Mucosa of descending colon (tissue), 3 donors: ENCODE results near the gene QSOX1. TPM values are rescaled to one million over a fixed set of nuclear protein-coding genes. Genes with fewer than 3 reads are reported as not detected.

ENCODE experiments used
- ATAC-seq: fragments of 200-7000 bp; cut with Tn5 transposase; one replicate; pipeline ENCODE4 v1.9.1; 2020; ENCODE audit warnings: mild to moderate bottlenecking, moderate library complexity
- DNase-seq, 3 donors: peaks; one replicate each; pipeline ENCODE4 v3.0.0-alpha.2; 2020
- H3K36me3 ChIP-seq: fragments of 200-600 bp; one replicate; pipeline ENCODE4 v1.8.0; 2021; ENCODE audit warnings: low read depth, mild to moderate bottlenecking
- H3K4me1 ChIP-seq: fragments of 200-600 bp; one replicate; pipeline ENCODE4 v1.8.0; 2021; ENCODE audit warnings: low read depth, mild to moderate bottlenecking
- H3K4me3 ChIP-seq: fragments of 200-600 bp; one replicate; pipeline ENCODE4 v1.8.0; 2021; ENCODE audit warnings: mild to moderate bottlenecking
- H3K9me3 ChIP-seq: fragments of 200-600 bp; one replicate; pipeline ENCODE4 v1.8.0; 2021; ENCODE audit warnings: mild to moderate bottlenecking
- CTCF ChIP-seq: fragments of 200-600 bp; IDR thresholded peaks from one replicate; pipeline ENCODE4 v1.8.0; 2022; ENCODE audit warnings: antibody characterized with exemption, mild to moderate bottlenecking
- intact Hi-C, 2 donors: fragments of 100-400 bp; cut with DNase I in 1 of 2; cut with micrococcal nuclease in 1 of 2; formaldehyde crosslinking; loops; one replicate each; pipeline versions ENCODE4 v1.11.0 to v1.11.1; 2022; cut with DNase I, micrococcal nuclease
- total RNA-seq, 3 donors: library from RNA; stranded (reverse); fragmentation: NEBNext Ultra II Directional in 2 of 3; extraction: Animal tissue kit (Norgen Biotek cat#: 25700) in 2 of 3; gene quantifications; one replicate each; pipeline versions ENCODE4 v1.2.1 to v1.2.4, GENCODE V29; 2021 to 2023
- donor health status: DM: no; HTN: no; CAD: no; lungs with moderate emphysema.
- donor health status: DM: no; HTN: no; CAD: no.
- donor health status: DM: no; HTN: yes; CAD: no.

Gene QSOX1
- total RNA-seq, 3 donors from 2014 or later: 96.4 to 260 (median 185) TPM

GRCh38 chr1:180117764-180118116 is 36.9 kb upstream of the QSOX1 start:
- DNase-seq (no peak), ATAC-seq (no peak)
- Histone ChIP-seq H3K4me3 (no peak overlapping the region), H3K4me1 (no peaks in the 10 kb centered on the region), H3K9me3 (no peaks in the 10 kb centered on the region), H3K36me3 (no peaks in the 10 kb centered on the region)
- TF ChIP-seq CTCF: no peak
- intact Hi-C loops: no loop called here

GRCh38 chr1:180119837-180120236 is 34.8 kb upstream of the QSOX1 start:
- ATAC-seq (no peak), DNase-seq (no peak)
- intact Hi-C loops: no loop called here

GRCh38 chr1:180123463-180123936 is 31.2 kb upstream of the QSOX1 start:
- Histone ChIP-seq H3K9me3 (no peaks in the 10 kb centered on the region), H3K4me3 (no peak overlapping the region), H3K4me1 (no peaks in the 10 kb centered on the region), H3K36me3 (no peaks in the 10 kb centered on the region)
- no peak for TF ChIP-seq CTCF
- intact Hi-C loops: no loop called here
- peak; percentile 46 for ATAC-seq
- no peak for DNase-seq

More at GRCh38 chr1:180119837-180120236, 34.8 kb upstream of the QSOX1 start:
- no peaks in the 10 kb centered on the region for H3K9me3 ChIP-seq
- H3K4me3 ChIP-seq: no peak overlapping the region
- no peaks in the 10 kb centered on the region for H3K4me1 ChIP-seq
- H3K36me3 ChIP-seq: no peaks in the 10 kb centered on the region
- no peak for TF ChIP-seq CTCF

- ATAC-seq: no peak
- DNase-seq: no peak
- Histone ChIP-seq H3K4me3 (no peak overlapping the region), H3K9me3 (no peaks in the 10 kb centered on the region), H3K36me3 (no peaks in the 10 kb centered on the region), H3K4me1 (no peaks in the 10 kb centered on the region)
- TF ChIP-seq CTCF: no peak
- intact Hi-C loops: no loop called here
These were observed 24.0 kb upstream of the QSOX1 start for GRCh38 chr1:180130651-180131050.

GRCh38 chr1:180131510-180131909 is 23.2 kb upstream of the QSOX1 start:
- ATAC-seq: peak; percentile 13

More at GRCh38 chr1:180131510-180131909, 23.2 kb upstream of the QSOX1 start:
- H3K9me3 ChIP-seq: no peaks in the 10 kb centered on the region
- no peak overlapping the region for H3K4me3 ChIP-seq
- H3K4me1 ChIP-seq: no peaks in the 10 kb centered on the region
- H3K36me3 ChIP-seq: no peaks in the 10 kb centered on the region
- no peak for TF ChIP-seq CTCF
- intact Hi-C loops: no loop called here
- no peak for DNase-seq
